ENCODE results near the gene TYMP. TPM values are rescaled to one million over a fixed set of nuclear protein-coding genes. Genes with fewer than 3 reads are reported as not detected.

The TYMP gene
- total and polyA plus RNA-seq, 2 donors = 97.3 to 156 TPM

- peaks cover 0 to 2% of the 10 kb centered on the region in 2 donors for H3K36me3 ChIP-seq (ENCODE audit: control insufficient read depth in 2 of 2, insufficient read depth in 2 of 2, low read length in 1 of 2)
- H3K9me3 ChIP-seq (ENCODE audit: control insufficient read depth in 2 of 2, insufficient read depth in 1 of 2, low read length in 1 of 2) = no peaks in the 10 kb centered on the region
- peaks cover 32 to 48% of the 10 kb centered on the region in 2 donors for H3K27me3 ChIP-seq (ENCODE audit: control insufficient read depth in 2 of 2, insufficient read depth in 1 of 2, low read length in 1 of 2)
- DNase-seq (ENCODE audit: low read depth in 6 of 9, low spot score in 9 of 9) = no peak
- WGBS = 95% methylated on average over 12 of the region's 12 CpGs
- no peak overlapping the region for H3K4me3 ChIP-seq (ENCODE audit: low read length in 2 of 2)
- peaks cover 18 to 31% of the 10 kb centered on the region in 2 donors for H3K4me1 ChIP-seq (ENCODE audit: control insufficient read depth in 2 of 2, insufficient read depth in 2 of 2, low read length in 2 of 2)
- no peak overlapping the region for H3K27ac ChIP-seq (ENCODE audit: low read depth in 1 of 2, low read length in 1 of 2)
These were observed 51.9 kb downstream of the TYMP start for GRCh38 chr22:50477923-50478322.

- H3K4me1 ChIP-seq (ENCODE audit: control insufficient read depth in 2 of 2, insufficient read depth in 2 of 2, low read length in 2 of 2) = peaks cover 24 to 35% of the 10 kb centered on the region in 2 donors
- 96% methylated on average over 7 of the region's 7 CpGs for WGBS
- no peaks in the 10 kb centered on the region for H3K9me3 ChIP-seq (ENCODE audit: control insufficient read depth in 2 of 2, insufficient read depth in 1 of 2, low read length in 1 of 2)
- no peak overlapping the region for H3K27ac ChIP-seq (ENCODE audit: low read depth in 1 of 2, low read length in 1 of 2)
- H3K27me3 ChIP-seq (ENCODE audit: control insufficient read depth in 2 of 2, insufficient read depth in 1 of 2, low read length in 1 of 2) = peaks cover 22 to 38% of the 10 kb centered on the region in 2 donors
- H3K4me3 ChIP-seq (ENCODE audit: low read length in 2 of 2) = no peak overlapping the region
- H3K36me3 ChIP-seq (ENCODE audit: control insufficient read depth in 2 of 2, insufficient read depth in 2 of 2, low read length in 1 of 2) = peaks cover 2 to 3% of the 10 kb centered on the region in 2 donors
- no peak for DNase-seq (ENCODE audit: low read depth in 6 of 9, low spot score in 9 of 9)
These were observed 52.9 kb downstream of the TYMP start for GRCh38 chr22:50476868-50477267.

Other genes starting within 250 kb of the TYMP start
- 13.1 TPM for gene PLXNB2, start 222.4 kb downstream of the TYMP start, total RNA-seq
- 53.2 TPM for gene PLXNB2, start 222.4 kb downstream of the TYMP start, polyA plus RNA-seq
- gene DENND6B, start 203.0 kb downstream of the TYMP start, total RNA-seq = 1.4 TPM
- 8.3 TPM for gene DENND6B, start 203.0 kb downstream of the TYMP start, polyA plus RNA-seq
- 45.7 TPM for gene PPP6R2, start 186.7 kb downstream of the TYMP start, total RNA-seq
- 45.4 TPM for gene PPP6R2, start 186.7 kb downstream of the TYMP start, polyA plus RNA-seq
- gene SBF1, start 55.0 kb downstream of the TYMP start, total RNA-seq = 56.7 TPM
- gene SBF1, start 55.0 kb downstream of the TYMP start, polyA plus RNA-seq = 88.2 TPM
- gene ADM2, start 48.5 kb downstream of the TYMP start, total RNA-seq = 1.5 TPM
- 1.4 TPM for gene ADM2, start 48.5 kb downstream of the TYMP start, polyA plus RNA-seq
- gene MIOX, start 43.2 kb downstream of the TYMP start, total RNA-seq = 0.61 TPM
- 1.7 TPM for gene MIOX, start 43.2 kb downstream of the TYMP start, polyA plus RNA-seq
- gene LMF2, start 22.3 kb downstream of the TYMP start, total RNA-seq = 23.5 TPM
- gene LMF2, start 22.3 kb downstream of the TYMP start, polyA plus RNA-seq = 90.2 TPM
- gene NCAPH2, start 21.8 kb downstream of the TYMP start, total RNA-seq = 57.6 TPM
- gene NCAPH2, start 21.8 kb downstream of the TYMP start, polyA plus RNA-seq = 40.8 TPM
- gene SCO2, start 4.4 kb downstream of the TYMP start, total RNA-seq = 3.5 TPM
- 9.8 TPM for gene SCO2, start 4.4 kb downstream of the TYMP start, polyA plus RNA-seq
- gene KLHDC7B, start 15.9 kb upstream of the TYMP start, total RNA-seq = 6.0 TPM
- gene KLHDC7B, start 15.9 kb upstream of the TYMP start, polyA plus RNA-seq = 23.4 TPM
- 0.19 TPM for gene SYCE3, start 32.9 kb upstream of the TYMP start, total RNA-seq
- gene SYCE3, start 32.9 kb upstream of the TYMP start, polyA plus RNA-seq = 1.1 TPM
- 8.5 TPM for gene CPT1B, start 48.4 kb upstream of the TYMP start, total RNA-seq
- 74.1 TPM for gene CPT1B, start 48.4 kb upstream of the TYMP start, polyA plus RNA-seq
- gene CHKB, start 52.8 kb upstream of the TYMP start, total RNA-seq = 65.6 TPM
- gene CHKB, start 52.8 kb upstream of the TYMP start, polyA plus RNA-seq = 299 TPM
- gene MAPK8IP2, start 70.8 kb upstream of the TYMP start, total RNA-seq = 0.33 TPM
- gene MAPK8IP2, start 70.8 kb upstream of the TYMP start, polyA plus RNA-seq = 0.96 TPM
- gene ARSA, start 98.1 kb upstream of the TYMP start, total RNA-seq = 10.7 TPM
- gene ARSA, start 98.1 kb upstream of the TYMP start, polyA plus RNA-seq = 63.3 TPM
- 0.61 TPM for gene SHANK3, start 142.8 kb upstream of the TYMP start, total RNA-seq
- 8.6 TPM for gene SHANK3, start 142.8 kb upstream of the TYMP start, polyA plus RNA-seq
- not detected for gene ACR, start 208.2 kb upstream of the TYMP start, total RNA-seq
- gene ACR, start 208.2 kb upstream of the TYMP start, polyA plus RNA-seq = 0.21 TPM

All from thymus (tissue), 11 donors.